Suprapubic skin (tissue), 4 donors: ENCODE results near the gene CRCP. TPM values are rescaled to one million over a fixed set of nuclear protein-coding genes. Genes with fewer than 3 reads are reported as not detected.
"Not testable (repeated sequence)": the region's sequence is repeated elsewhere in the genome, so short reads cannot be mapped to it uniquely, and the experiment has no call there.

Experiments
- DNase-seq, 2 donors: peaks; one replicate each; pipeline ENCODE4 v3.0.0-alpha.2; 2019; ENCODE audit warnings: low spot score in 2 of 2
- H3K27ac ChIP-seq: fragments of 200-600 bp; sonication (generic); one replicate; pipeline ENCODE4 v1.5.1; 2019
- H3K27me3 ChIP-seq: fragments of 200-600 bp; sonication (generic); one replicate; pipeline ENCODE4 v1.5.1; 2019
- H3K36me3 ChIP-seq: fragments of 200-600 bp; sonication (generic); one replicate; pipeline ENCODE4 v1.5.1; 2019
- H3K4me1 ChIP-seq: fragments of 200-600 bp; sonication (generic); one replicate; pipeline ENCODE4 v1.5.1; 2019
- H3K4me3 ChIP-seq: fragments of 200-600 bp; sonication (generic); one replicate; pipeline ENCODE4 v1.5.1; 2019; ENCODE audit warnings: mild to moderate bottlenecking
- H3K9me3 ChIP-seq: fragments of 200-600 bp; sonication (generic); one replicate; pipeline ENCODE4 v1.5.1; 2019
- EP300 ChIP-seq: sonication (generic); formaldehyde crosslinking; IDR thresholded peaks from one replicate; pipeline ENCODE4 v1.6.1; 2017; ENCODE audit warnings: antibody characterized with exemption
- POLR2A ChIP-seq, 2 donors: fragments of 450-650 bp; IDR thresholded peaks; one replicate each; pipeline ENCODE4 v1.6.1; 2017; ENCODE audit warnings: antibody characterized with exemption in 2 of 2, mild to moderate bottlenecking in 2 of 2, moderate library complexity in 2 of 2
- POLR2AphosphoS5 ChIP-seq, 3 donors: sonication (generic); formaldehyde crosslinking; IDR thresholded peaks; one replicate each; pipeline ENCODE4 v1.6.1; 2017; ENCODE audit warnings: antibody characterized with exemption in 3 of 3
- WGBS: methylation state at CpG from one replicate; pipeline ENCODE4 v1.1.5; 2018; 5-methylcytosine and 5-hydroxymethylcytosine counted together
- total RNA-seq, 4 donors: library from RNA; depleted of rRNA; stranded (reverse); fragments of >200 nt; gene quantifications; one replicate each; pipeline ENCODE4 v1.1.0, GENCODE V29; 2016
- TF ChIP-seq, protein P1 (sequence below), 2 donors: fragments of 200-600 bp in 1 of 2; fragments of 450-650 bp in 1 of 2; sonication (generic) in 1 of 2; IDR thresholded peaks; one replicate each; pipeline ENCODE4 v1.5.1; 2016 to 2019; ENCODE audit warnings: antibody characterized with exemption in 2 of 2, mild to moderate bottlenecking in 1 of 2, moderate library complexity in 1 of 2

Gene CRCP
- total RNA-seq, 4 donors from 2014 or later, result 33.8 to 67.2 (median 42.8) TPM

DNA sequence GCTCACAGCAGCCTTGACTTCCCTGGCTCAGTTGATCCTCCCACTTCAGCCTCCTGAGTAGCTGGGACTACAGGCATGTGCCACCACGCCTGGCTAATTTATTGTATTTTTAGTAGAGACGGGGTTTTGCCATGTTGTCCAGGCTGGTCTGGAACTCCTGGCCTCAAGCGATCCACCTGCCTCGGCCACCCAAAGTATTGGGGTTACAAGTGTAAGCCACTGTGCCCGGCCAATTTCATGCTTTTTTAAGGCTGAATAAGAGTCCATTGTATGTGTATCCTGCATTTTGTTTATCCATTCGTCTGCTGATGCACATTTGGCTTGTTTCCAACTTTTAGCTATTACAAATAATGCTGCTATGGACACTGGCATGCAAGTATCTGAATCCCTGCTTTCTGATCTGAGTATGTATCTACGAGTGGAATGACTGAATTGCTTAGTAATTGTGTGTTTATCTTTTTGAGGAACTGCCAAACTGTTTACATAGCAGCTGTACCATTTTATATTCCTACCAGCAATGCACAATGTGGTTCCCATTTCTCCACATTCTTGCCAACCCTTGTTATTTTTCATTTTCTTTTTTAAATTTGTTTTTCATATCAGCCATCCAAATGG lies 53.2 kb downstream of the CRCP start:
- no peak for DNase-seq
- no peak for TF ChIP-seq POLR2A (IDR thresholded peaks at IDR 0.05)
- TF ChIP-seq, protein P1, sequence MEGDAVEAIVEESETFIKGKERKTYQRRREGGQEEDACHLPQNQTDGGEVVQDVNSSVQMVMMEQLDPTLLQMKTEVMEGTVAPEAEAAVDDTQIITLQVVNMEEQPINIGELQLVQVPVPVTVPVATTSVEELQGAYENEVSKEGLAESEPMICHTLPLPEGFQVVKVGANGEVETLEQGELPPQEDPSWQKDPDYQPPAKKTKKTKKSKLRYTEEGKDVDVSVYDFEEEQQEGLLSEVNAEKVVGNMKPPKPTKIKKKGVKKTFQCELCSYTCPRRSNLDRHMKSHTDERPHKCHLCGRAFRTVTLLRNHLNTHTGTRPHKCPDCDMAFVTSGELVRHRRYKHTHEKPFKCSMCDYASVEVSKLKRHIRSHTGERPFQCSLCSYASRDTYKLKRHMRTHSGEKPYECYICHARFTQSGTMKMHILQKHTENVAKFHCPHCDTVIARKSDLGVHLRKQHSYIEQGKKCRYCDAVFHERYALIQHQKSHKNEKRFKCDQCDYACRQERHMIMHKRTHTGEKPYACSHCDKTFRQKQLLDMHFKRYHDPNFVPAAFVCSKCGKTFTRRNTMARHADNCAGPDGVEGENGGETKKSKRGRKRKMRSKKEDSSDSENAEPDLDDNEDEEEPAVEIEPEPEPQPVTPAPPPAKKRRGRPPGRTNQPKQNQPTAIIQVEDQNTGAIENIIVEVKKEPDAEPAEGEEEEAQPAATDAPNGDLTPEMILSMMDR (IDR thresholded peaks at IDR 0.05), result no peak
- no peak for TF ChIP-seq EP300
- TF ChIP-seq POLR2AphosphoS5 (IDR thresholded peaks at IDR 0.05), result no peak
- H3K4me3 ChIP-seq, result no peak overlapping the region
- H3K4me1 ChIP-seq, result peaks cover 5% of the 10 kb centered on the region
- WGBS, result 57% methylated on average over 7 of the region's 7 CpGs
- H3K9me3 ChIP-seq, result no peaks in the 10 kb centered on the region
- H3K27ac ChIP-seq, result no peak overlapping the region
- no peaks in the 10 kb centered on the region for H3K27me3 ChIP-seq
- H3K36me3 ChIP-seq, result no peaks in the 10 kb centered on the region

GRCh38 chr7:66169616-66170015 lies 55.0 kb downstream of the CRCP start:
- TF ChIP-seq, protein P1 (IDR thresholded peaks at IDR 0.05), result no peak
- TF ChIP-seq POLR2A (IDR thresholded peaks at IDR 0.05), result no peak
- no peak for TF ChIP-seq POLR2AphosphoS5 (IDR thresholded peaks at IDR 0.05)
- no peak for TF ChIP-seq EP300

DNA sequence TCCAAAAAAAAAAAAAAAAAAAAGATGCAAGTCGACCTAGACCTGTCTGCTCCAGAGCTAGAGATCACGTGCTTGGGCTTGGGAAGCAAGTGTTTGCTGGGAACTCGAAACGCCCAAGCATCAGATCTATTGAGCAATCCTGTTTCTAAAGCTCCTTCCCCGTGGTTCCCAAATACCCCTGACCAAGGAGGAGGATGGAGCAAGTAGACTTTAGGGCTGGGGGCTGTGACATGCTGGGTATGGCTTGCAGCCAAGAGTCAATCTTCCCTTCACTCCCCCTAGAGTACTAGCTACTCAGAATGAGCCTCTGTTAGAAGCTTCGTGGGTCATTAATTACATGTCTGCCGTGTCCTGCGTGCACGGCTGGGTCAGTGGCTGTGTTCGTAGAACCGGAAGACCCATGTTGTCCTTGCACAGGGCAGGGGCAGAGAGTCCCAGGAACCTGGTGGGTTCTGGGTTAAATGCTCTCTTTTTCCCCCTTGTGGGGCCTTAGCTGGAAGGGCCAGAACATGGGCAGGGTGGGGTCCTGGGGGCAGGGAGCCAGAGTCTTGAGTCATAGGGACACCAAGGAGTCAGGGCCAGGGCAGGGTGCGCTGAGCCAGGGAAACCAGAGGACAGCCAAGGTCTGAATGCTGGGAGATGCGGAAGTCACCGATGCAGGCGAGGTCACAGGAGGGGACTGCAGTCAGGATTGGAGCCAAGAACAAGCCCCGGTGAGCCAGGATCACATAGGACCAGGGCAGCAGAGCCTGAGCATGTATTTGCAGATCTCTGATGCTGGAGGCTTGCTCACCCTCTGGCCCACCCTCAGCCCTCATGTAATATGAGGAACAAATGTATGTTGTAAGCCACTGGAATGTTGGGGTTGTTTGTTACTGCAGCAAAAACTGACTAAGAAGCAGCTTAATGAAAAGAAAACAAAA lies 55.9 kb downstream of the CRCP start:
- peak overlapping the region; percentile 53 for H3K27ac ChIP-seq
- H3K4me1 ChIP-seq, result peaks cover 5% of the 10 kb centered on the region
- H3K4me3 ChIP-seq, result no peak overlapping the region
- 48% methylated on average over 10 of the region's 16 CpGs for WGBS
- no peak for TF ChIP-seq EP300
- H3K36me3 ChIP-seq, result no peaks in the 10 kb centered on the region
- no peaks in the 10 kb centered on the region for H3K9me3 ChIP-seq
- no peaks in the 10 kb centered on the region for H3K27me3 ChIP-seq
- DNase-seq, result peak; percentile 86 to 92

More at GRCh38 chr7:66169616-66170015, 55.0 kb downstream of the CRCP start:
- Histone ChIP-seq H3K9me3 (no peaks in the 10 kb centered on the region), H3K27ac (no peak overlapping the region), H3K27me3 (no peaks in the 10 kb centered on the region), H3K36me3 (no peaks in the 10 kb centered on the region), H3K4me1 (peaks cover 5% of the 10 kb centered on the region), H3K4me3 (no peak overlapping the region)
- 100% methylated on average over 2 of the region's 2 CpGs for WGBS
- DNase-seq, result no peak

GRCh38 chr7:66172536-66173401 lies 58.1 kb downstream of the CRCP start:
- H3K4me1 ChIP-seq, H3K27me3 ChIP-seq, H3K27ac ChIP-seq, DNase-seq, H3K9me3 ChIP-seq, H3K36me3 ChIP-seq, H3K4me3 ChIP-seq: not testable (repeated sequence)
- 39% methylated on average over 9 of the region's 9 CpGs for WGBS

GRCh38 chr7:66173856-66174255 lies 59.2 kb downstream of the CRCP start:
- Histone ChIP-seq H3K9me3 (no peaks in the 10 kb centered on the region), H3K36me3 (no peaks in the 10 kb centered on the region), H3K4me3 (no peak overlapping the region), H3K27ac (no peak overlapping the region), H3K27me3 (no peaks in the 10 kb centered on the region), H3K4me1 (peaks cover 5% of the 10 kb centered on the region)
- no peak for DNase-seq
- WGBS, result 92% methylated on average over 5 of the region's 5 CpGs
- TF ChIP-seq POLR2A (IDR thresholded peaks at IDR 0.05) (no peak), EP300 (no peak), POLR2AphosphoS5 (IDR thresholded peaks at IDR 0.05) (no peak)
- TF ChIP-seq, protein P1 (IDR thresholded peaks at IDR 0.05), result no peak

GRCh38 chr7:66175006-66175405 lies 60.4 kb downstream of the CRCP start:
- DNase-seq, H3K27ac ChIP-seq, H3K4me1 ChIP-seq, H3K4me3 ChIP-seq, H3K27me3 ChIP-seq, H3K9me3 ChIP-seq, H3K36me3 ChIP-seq: not testable (repeated sequence)
- WGBS, result 74% methylated on average over 8 of the region's 8 CpGs
